Epithelial cell of prostate (primary cell): Measurements from ENCODE around the gene NOL9.

ENCODE experiments used
- DNase-seq: peaks from one replicate; pipeline ENCODE4 v3.0.0-alpha.2; 2011; ENCODE audit warnings: low read depth, low spot score
- H3K27ac ChIP-seq: fragments of 450-650 bp; 2 replicates; pipeline ENCODE4 v1.5.1; 2017; ENCODE audit warnings: mild to moderate bottlenecking

Gene NOL9

GRCh38 chr1:6530504-6531160 is 23.7 kb downstream of the NOL9 start:
- no peak overlapping the region for H3K27ac ChIP-seq
- no peak for DNase-seq

- DNase-seq, result no peak
- H3K27ac ChIP-seq, result no peak overlapping the region
These were observed 25.8 kb downstream of the NOL9 start for GRCh38 chr1:6528492-6528891.

DNA sequence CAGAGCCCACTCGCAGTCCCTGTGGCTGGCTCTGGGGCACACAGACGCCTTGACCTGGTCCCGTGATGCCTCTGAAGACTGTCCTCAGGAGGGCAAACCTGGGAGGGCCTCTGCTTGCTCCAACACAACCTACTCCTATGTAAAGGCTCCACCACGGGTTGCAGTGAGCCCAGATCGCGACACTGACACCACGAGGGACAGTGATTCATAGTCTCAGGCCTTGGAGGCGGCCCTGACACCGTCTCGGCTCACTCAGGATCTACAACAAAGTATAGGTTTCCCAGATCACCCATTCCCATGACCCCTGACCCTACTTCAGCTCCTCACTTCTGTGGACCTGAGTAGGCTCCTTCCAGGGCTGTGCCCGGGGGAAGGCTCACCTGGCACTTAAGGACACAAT is 28.0 kb downstream of the NOL9 start:
- H3K27ac ChIP-seq, result no peak overlapping the region
- DNase-seq, result no peak

- no peak for DNase-seq
These were observed 30.7 kb downstream of the NOL9 start for GRCh38 chr1:6523566-6523965.

DNA sequence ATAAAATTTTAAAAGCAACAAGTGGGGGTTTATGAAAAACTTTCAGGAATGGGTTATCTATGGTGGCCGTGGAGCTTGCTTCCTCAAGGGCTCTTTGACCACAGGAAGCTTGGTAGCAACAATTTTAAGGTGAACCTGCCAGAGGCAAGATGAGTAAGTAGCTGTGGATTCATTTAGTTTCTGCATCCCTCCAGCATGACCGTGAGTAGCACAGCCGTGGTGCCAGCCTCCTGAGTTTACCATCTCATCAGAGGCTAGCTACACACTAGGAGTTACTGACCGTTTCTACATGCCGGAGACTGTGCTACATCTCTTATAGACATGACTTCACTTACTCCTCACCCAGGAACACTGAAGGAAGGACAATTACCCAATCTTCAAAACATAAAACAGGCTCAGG is 32.8 kb downstream of the NOL9 start:
- DNase-seq, result peak; percentile 43
- H3K27ac ChIP-seq, result peak overlapping the region; percentile 54

More at GRCh38 chr1:6523566-6523965, 30.7 kb downstream of the NOL9 start:
- no peak overlapping the region for H3K27ac ChIP-seq

DNA sequence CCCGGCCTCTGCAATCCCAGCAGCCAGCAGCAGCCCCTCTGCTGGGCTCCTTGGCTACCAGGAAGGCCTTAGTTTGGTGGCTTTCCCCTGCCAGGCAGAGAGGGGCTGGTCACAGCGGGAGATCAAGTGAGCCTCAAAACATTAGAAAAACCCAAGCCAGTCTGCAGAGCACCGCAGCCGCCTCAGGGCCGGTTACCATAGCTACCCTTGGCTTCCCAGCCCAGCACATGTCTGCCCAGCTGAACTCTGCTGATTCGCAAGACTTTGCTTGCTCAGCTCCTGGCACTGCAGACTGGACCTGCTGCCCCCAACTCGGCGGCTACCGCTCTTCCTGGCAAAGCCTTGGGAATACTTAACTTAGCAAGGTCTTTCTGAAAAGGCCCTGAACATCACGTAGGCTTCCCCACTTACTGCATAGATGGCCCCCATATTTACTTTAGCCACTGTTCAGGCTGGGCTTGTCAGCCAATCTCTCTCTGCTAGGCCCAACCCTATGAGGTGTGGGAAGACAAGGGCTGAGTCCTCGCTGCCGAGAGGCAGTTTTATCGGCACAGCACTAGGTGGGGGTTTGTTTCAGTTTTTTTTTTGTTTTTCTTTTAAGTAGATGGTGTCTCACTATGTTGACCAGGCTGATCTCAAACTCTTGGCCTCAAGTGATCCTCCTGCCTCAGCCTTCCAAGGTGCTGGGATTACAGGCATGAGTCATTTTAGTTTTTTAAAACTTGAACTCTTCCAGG is 34.2 kb downstream of the NOL9 start:
- DNase-seq, result peak; percentile 49

GRCh38 chr1:6519491-6519934 is 34.8 kb downstream of the NOL9 start:
- DNase-seq, result no peak
- H3K27ac ChIP-seq, result no peak overlapping the region

More for the DNA sequence above, 34.2 kb downstream of the NOL9 start:
- peak overlapping the region; percentile 54 for H3K27ac ChIP-seq

GRCh38 chr1:6517435-6517851 is 36.9 kb downstream of the NOL9 start:
- no peak for DNase-seq
- no peak overlapping the region for H3K27ac ChIP-seq

DNA sequence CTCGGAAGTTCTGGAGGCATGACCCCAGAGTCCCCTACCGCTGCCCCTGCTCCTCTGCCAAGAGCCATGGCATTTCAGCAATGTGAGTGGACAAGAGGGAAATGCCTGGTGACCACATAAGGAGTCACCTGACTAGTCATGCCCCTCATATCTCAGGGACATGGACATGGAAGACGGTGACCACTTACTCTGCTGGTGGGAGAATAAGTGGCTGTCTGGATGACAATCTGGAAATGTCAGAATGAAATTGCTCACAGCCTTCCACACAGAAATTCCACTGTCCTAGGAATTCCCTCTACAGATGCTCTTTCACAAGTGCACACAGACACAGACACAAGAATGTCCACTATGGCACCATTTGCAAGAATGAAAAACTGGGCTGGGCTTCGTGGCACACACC is 38.5 kb downstream of the NOL9 start:
- H3K27ac ChIP-seq, result no peak overlapping the region
- no peak for DNase-seq

GRCh38 chr1:6513320-6513801 is 41.0 kb downstream of the NOL9 start:
- DNase-seq, result no peak
- H3K27ac ChIP-seq, result no peak overlapping the region

- no peak overlapping the region for H3K27ac ChIP-seq
- DNase-seq, result no peak
These were observed 41.4 kb downstream of the NOL9 start for GRCh38 chr1:6512908-6513280.

- H3K27ac ChIP-seq, result no peak overlapping the region
These were observed 41.9 kb downstream of the NOL9 start for GRCh38 chr1:6512245-6512907.

DNA sequence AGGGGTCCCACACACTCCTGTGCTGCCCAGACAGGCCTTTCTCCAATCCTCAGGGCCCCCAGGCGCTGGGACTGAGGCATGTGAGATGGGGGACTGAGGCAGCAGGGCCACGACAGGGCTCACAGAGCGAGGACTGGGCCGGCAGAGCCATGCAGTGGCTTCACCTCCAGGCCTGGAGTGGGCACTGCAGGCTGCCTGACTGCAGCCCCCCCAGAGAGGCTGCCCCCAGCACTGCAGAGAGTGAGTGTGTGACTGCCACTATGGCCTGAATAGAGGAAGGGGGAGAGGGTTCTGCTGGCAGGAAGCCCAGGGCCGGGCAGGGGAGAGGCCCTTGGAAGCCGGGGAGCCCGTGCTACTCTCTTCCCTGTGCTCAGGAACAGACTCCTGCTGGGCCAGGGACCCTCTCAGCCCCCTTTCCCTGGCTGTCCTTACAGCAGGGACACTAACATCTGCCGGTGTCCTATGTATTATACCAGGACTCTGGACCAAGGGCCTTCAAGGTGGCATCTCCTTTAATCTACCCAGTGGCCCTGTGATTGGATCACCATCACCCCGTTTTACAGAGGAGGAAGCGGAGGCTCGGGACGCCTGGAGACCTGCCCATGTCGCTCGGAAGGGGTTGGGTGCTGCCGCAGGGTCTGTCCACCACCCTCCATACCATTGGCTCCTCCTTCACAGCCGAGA is 42.6 kb downstream of the NOL9 start:
- DNase-seq, result no peak
- no peak overlapping the region for H3K27ac ChIP-seq

More at GRCh38 chr1:6512245-6512907, 41.9 kb downstream of the NOL9 start:
- no peak for DNase-seq

- DNase-seq, result no peak
- no peak overlapping the region for H3K27ac ChIP-seq
These were observed 43.3 kb downstream of the NOL9 start for GRCh38 chr1:6511056-6511455.

DNA sequence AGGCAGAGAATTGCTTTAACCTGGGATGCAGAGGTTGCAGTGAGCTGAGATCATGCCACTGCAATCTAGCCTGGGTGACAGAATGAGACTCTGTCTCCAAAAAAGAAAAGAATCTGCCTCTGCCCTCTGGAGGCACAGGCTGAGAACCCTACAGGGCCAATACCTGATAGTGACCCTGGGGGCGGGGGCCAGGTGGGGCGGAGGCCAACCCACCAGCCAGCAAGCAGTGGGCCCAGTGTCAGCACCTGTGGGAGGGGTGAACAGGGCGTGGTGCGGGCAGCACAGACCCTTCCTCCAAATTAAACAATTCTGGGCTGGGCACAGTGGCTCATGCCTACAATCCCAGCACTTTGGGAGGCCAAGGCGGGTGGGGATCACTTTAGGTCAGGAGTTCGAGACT is 43.8 kb downstream of the NOL9 start:
- DNase-seq, result no peak
- H3K27ac ChIP-seq, result no peak overlapping the region

GRCh38 chr1:6509919-6510291 is 44.4 kb downstream of the NOL9 start:
- no peak for DNase-seq
- no peak overlapping the region for H3K27ac ChIP-seq

DNA sequence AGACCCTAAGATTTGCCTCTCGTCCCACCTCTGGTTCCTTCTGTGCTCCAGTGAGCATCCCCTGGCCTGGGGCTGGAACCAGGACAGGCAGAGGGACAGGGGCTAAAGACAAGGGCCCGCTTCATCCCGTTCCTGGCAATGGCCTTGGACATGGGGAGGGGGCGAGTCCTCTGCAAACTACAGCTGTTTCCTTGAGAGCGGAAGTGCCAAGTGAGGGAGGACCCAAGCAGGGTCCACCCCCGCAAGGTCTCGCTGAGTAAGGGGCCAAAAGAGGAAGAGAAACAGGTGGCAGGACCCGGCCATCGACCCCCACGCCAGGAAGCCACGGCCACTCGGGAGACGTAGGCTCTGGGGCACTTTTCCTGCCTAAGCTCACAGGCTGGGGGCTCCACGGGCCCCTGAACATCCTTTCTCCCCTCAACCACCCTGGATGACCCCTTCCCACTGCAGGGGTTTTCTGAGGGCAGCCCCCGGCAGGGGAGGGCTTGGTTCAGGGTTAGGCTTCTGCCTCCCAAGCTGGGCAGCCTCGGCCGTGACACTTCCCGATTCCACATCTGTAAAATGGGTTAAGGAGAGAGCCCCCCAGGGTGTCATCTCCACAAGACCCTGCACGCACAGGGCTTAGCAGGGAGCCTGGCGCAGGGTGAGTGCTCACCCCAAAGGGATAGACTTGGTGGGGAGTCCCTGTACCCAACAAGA is 44.9 kb downstream of the NOL9 start:
- H3K27ac ChIP-seq, result no peak overlapping the region
- no peak for DNase-seq

DNA sequence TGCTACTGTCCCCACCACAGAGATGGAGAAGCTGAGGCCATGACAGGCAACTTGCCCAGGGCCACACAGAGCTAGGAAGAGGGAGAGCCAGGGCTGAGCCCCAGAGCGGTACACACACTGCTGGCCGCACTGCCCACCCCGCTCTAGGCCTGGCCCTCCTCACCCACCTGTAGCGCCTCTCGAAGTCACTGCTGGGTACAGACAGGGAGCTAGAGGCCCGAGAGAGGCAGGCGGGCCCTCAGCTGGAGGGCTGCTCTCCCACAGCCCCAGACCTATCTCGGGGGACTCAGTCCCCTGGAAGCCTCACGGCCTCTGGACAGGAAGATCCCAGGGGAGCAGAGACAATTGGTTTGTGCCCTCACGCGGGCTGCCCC is 45.5 kb downstream of the NOL9 start:
- DNase-seq, result no peak
- no peak overlapping the region for H3K27ac ChIP-seq

DNA sequence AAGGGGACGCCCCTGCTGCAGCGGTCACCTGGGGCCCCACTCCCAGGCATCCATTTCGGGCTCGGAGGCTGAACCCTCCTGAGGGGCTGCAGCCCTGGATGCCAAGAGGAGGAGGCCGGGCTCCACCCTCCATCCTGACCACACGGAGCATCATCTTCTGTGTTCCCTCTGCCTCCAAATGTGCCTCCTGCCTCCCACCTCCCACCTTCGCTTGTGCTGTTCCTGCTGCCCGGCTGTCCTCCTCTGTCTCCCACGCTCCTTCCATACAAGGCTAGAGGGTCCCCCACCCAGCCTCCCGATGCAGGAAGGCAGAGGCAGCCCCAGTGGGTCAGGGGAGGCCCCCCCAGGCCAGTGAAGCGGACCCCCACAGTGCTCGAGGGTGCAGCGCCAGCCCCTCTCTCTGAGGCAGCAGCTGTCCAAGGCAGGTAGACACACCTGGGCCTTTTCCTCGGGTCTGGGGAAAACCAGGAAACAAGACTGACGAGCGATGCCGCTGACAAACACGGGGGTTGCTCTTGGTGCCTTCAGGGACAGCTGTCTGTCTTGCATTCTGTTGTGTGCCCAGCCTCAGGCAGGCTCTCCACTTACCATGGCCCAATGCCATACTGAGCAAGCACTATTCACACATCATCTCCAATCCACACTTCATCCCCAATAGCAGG is 46.0 kb downstream of the NOL9 start:
- H3K27ac ChIP-seq, result no peak overlapping the region
- DNase-seq, result no peak
